Heart left ventricle (tissue), 16 donors: ENCODE results near the gene KLF9. TPM values are rescaled to one million over a fixed set of nuclear protein-coding genes. Genes with fewer than 3 reads are reported as not detected.
A peak's percentile ranks its signal among the peaks of the same experiment; 100 is the strongest.

Experiments
- ATAC-seq, 4 donors: fragments of 200-7000 bp; cut with Tn5 transposase; one replicate each; pipeline ENCODE4 v1.9.1; 2020 to 2022; ENCODE audit warnings: moderate library complexity in 4 of 4, mild to moderate bottlenecking in 3 of 4, moderate number of reproducible peaks in 1 of 4
- DNase-seq, 5 donors: peaks; one replicate each; pipeline ENCODE4 v3.0.0-alpha.2; 2020
- H3K27ac ChIP-seq, 12 donors: fragments of 200-600 bp; sonication (generic) in 4 of 12; one replicate each; pipeline versions ENCODE4 v1.5.0 to v1.8.0; 2016 to 2022; ENCODE audit warnings: mild to moderate bottlenecking in 2 of 12
- H3K27me3 ChIP-seq, 9 donors: fragments of 200-600 bp; sonication (generic) in 2 of 9; one replicate each; pipeline versions ENCODE4 v1.5.1 to v1.8.0; 2016 to 2022; ENCODE audit warnings: mild to moderate bottlenecking in 3 of 9
- H3K36me3 ChIP-seq, 9 donors: fragments of 200-600 bp; sonication (generic) in 2 of 9; one replicate each; pipeline versions ENCODE4 v1.5.0 to v1.8.0; 2018 to 2022; ENCODE audit warnings: mild to moderate bottlenecking in 2 of 9
- H3K4me1 ChIP-seq, 12 donors: fragments of 200-600 bp; sonication (generic) in 4 of 12; one replicate each; pipeline versions ENCODE4 v1.5.0 to v1.8.0; 2016 to 2022; ENCODE audit warnings: mild to moderate bottlenecking in 3 of 12
- H3K4me3 ChIP-seq, 12 donors: fragments of 200-600 bp; sonication (generic) in 4 of 12; one replicate each; pipeline versions ENCODE4 v1.5.0 to v1.8.0; 2017 to 2022; ENCODE audit warnings: mild to moderate bottlenecking in 9 of 12, moderate library complexity in 4 of 12
- H3K9me3 ChIP-seq, 12 donors: fragments of 200-600 bp; sonication (generic) in 4 of 12; one replicate each; pipeline versions ENCODE4 v1.5.0 to v1.8.0; 2016 to 2022; ENCODE audit warnings: mild to moderate bottlenecking in 1 of 12
- POLR2A ChIP-seq, 2 donors: fragments of 450-650 bp; IDR thresholded peaks; one replicate each; pipeline ENCODE4 v1.6.1; 2017; ENCODE audit warnings: antibody characterized with exemption in 2 of 2, mild to moderate bottlenecking in 2 of 2, moderate library complexity in 2 of 2
- WGBS, 4 donors: extraction: QIAGEN DNeasy Blood & Tissue Kit in 2 of 4; methylation state at CpG; one replicate each; pipeline versions ENCODE4 v1.1.5 to v1.1.7; 2013 to 2018; 5-methylcytosine and 5-hydroxymethylcytosine counted together
- intact Hi-C, 10 donors: fragments of 100-400 bp; cut with DNase I; formaldehyde crosslinking; loops; one replicate each; pipeline versions ENCODE4 v1.11.1 to v1.14.2; 2022
- polyA plus RNA-seq, 2 donors: library from polyadenylated mRNA; stranded (reverse); fragments of 200-250 nt; gene quantifications; one replicate each; pipeline ENCODE4 v1.2.3, GENCODE V29; 2013
- total RNA-seq, 9 donors: library from RNA; depleted of rRNA in 2 of 9; stranded (reverse); fragments of >200 nt in 2 of 9; fragmentation: NEBNext Ultra II Directional in 3 of 9; extraction: Animal tissue kit (Norgen Biotek cat#: 25700) in 3 of 9; gene quantifications; one replicate each; pipeline versions ENCODE4 v1.1.0 to v1.2.4, GENCODE V29; 2016 to 2023
- TF ChIP-seq, protein P1 (sequence below), 12 donors: fragments of 200-600 bp; sonication (generic) in 4 of 12; IDR thresholded peaks; one replicate each; pipeline versions ENCODE4 v1.5.0 to v1.8.0; 2018 to 2022; ENCODE audit warnings: antibody characterized with exemption in 12 of 12, mild to moderate bottlenecking in 5 of 12
- donor health status: ischemic (EF 13 %, LVEDD 7.1; RV severe dilation, severe dysfunction).
- donor health status: healthy with polysubstance abuse.
- donor health status: DM: no; HTN: yes; CAD: no.
- donor health status: DM: no; HTN: no; CAD: no.
- donor health status: ischemic (EF 25% LVEDD 6.9; RV normal size, moderate dysfunction).
- donor health status: ischemic (EF 25% LVEDD 5.7; RV mildly dilated, moderate dysfunction).
- donor health status: healthy.
- donor health status: DM: yes; HTN: yes; CAD: no.
- donor health status: ischemic (EF 35%, LVEDD 5.7; RV mildly dilated, moderate dysfunction).
- donor health status: nonischemic (EF 11% LVEDD 7.7; RV severe dilation, severe dysfunction).
- donor health status: DM: yes; HTN: yes; CAD: no.
- donor health status: PGD.
- donor health status: ischemic (EF 29% LVEDD 5.4; RV normal size, mild dysfunction).
- donor health status: nonischemic (EF 23%, LVEDD 6.1; RV moderate dilation, normal function).

Gene KLF9
- total and polyA plus RNA-seq, 11 donors, result 25.8 to 74.8 (median 46.0) TPM

GRCh38 chr9:70399141-70399540 lies 15.3 kb downstream of the KLF9 start:
- H3K4me1 ChIP-seq, result peaks cover 47 to 99% (median 94%) of the 10 kb centered on the region in 12 donors
- H3K4me3 ChIP-seq, result no peak overlapping the region
- H3K27me3 ChIP-seq, result no peaks in the 10 kb centered on the region
- no peak for TF ChIP-seq POLR2A (IDR thresholded peaks at IDR 0.05)
- TF ChIP-seq, protein P1, sequence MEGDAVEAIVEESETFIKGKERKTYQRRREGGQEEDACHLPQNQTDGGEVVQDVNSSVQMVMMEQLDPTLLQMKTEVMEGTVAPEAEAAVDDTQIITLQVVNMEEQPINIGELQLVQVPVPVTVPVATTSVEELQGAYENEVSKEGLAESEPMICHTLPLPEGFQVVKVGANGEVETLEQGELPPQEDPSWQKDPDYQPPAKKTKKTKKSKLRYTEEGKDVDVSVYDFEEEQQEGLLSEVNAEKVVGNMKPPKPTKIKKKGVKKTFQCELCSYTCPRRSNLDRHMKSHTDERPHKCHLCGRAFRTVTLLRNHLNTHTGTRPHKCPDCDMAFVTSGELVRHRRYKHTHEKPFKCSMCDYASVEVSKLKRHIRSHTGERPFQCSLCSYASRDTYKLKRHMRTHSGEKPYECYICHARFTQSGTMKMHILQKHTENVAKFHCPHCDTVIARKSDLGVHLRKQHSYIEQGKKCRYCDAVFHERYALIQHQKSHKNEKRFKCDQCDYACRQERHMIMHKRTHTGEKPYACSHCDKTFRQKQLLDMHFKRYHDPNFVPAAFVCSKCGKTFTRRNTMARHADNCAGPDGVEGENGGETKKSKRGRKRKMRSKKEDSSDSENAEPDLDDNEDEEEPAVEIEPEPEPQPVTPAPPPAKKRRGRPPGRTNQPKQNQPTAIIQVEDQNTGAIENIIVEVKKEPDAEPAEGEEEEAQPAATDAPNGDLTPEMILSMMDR (IDR thresholded peaks at IDR 0.05), result no peak
- no peak for ATAC-seq
- no peaks in the 10 kb centered on the region for H3K36me3 ChIP-seq
- intact Hi-C loops, result loop anchor here in 1 of 10 donors (10.0 kb wide), 1 partner anchor 54 kb away; no protein-coding TSS in a partner anchor
- DNase-seq, result no peak
- peak overlapping the region in 11 of 12 donors; percentile 11 to 72 (median 37) for H3K27ac ChIP-seq
- H3K9me3 ChIP-seq, result no peaks in the 10 kb centered on the region

GRCh38 chr9:70398145-70398556 lies 16.3 kb downstream of the KLF9 start:
- Histone ChIP-seq H3K4me1 (peaks cover 45 to 99% (median 93%) of the 10 kb centered on the region in 12 donors), H3K27ac (peak overlapping the region in 11 of 12 donors; percentile 6 to 72 (median 43)), H3K36me3 (no peaks in the 10 kb centered on the region), H3K9me3 (no peaks in the 10 kb centered on the region), H3K27me3 (no peaks in the 10 kb centered on the region), H3K4me3 (peak overlapping the region in 1 of 12 donors; percentile 6)
- TF ChIP-seq, protein P1 (IDR thresholded peaks at IDR 0.05), result no peak
- no peak for TF ChIP-seq POLR2A (IDR thresholded peaks at IDR 0.05)
- WGBS, 4 donors, result 13 to 18% (median 14%) methylated on average over 4 of the region's 4 CpGs
- intact Hi-C loops, result loop anchor here in 1 of 10 donors (10.0 kb wide), 1 partner anchor 53 kb away; no protein-coding TSS in a partner anchor
- ATAC-seq (peak; percentile 52 to 75 (median 66)), DNase-seq (no peak)

DNA sequence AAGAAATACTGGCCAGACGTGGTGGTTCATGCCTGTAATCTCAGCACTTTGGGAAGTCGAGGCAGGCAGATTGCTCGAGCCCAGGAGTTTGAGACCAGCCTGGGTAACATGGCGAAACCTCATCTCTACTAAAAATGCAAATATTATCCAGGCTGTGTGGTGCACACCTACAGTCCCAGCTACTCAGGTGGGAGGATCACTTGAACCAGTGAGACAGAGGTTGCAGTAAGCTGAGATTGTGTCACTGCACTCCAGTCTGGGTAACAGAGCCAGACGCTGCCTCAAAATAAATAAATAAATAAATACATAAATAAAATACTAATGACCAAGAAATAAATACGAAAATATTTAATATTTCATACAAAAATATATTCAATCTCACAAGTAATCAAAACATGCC lies 18.8 kb downstream of the KLF9 start:
- H3K27ac ChIP-seq, result peak overlapping the region in 1 of 12 donors; percentile 11
- intact Hi-C loops, result loop anchor here in 1 of 10 donors (2.0 to 10.0 kb wide), 2 partner anchors 15 to 51 kb away; no protein-coding TSS in a partner anchor
- DNase-seq, result no peak

GRCh38 chr9:70392850-70393249 lies 21.6 kb downstream of the KLF9 start:
- peaks cover 0 to 2% (median 0%) of the 10 kb centered on the region in 9 donors for H3K36me3 ChIP-seq
- H3K27me3 ChIP-seq, result no peaks in the 10 kb centered on the region
- ATAC-seq (peak in 3 of 4 donors; percentile 26 to 48 (median 40)), DNase-seq (no peak)
- peak overlapping the region in 11 of 12 donors; percentile 1 to 71 (median 47) for H3K27ac ChIP-seq
- no peak for TF ChIP-seq POLR2A (IDR thresholded peaks at IDR 0.05)
- TF ChIP-seq, protein P1 (IDR thresholded peaks at IDR 0.05), result no peak
- peak overlapping the region in 2 of 12 donors; percentile 4 to 9 for H3K4me3 ChIP-seq
- intact Hi-C loops, result loop anchor here in 5 of 10 donors (5.0 to 10.0 kb wide), 3 partner anchors 36 to 48 kb away; no protein-coding TSS in a partner anchor
- no peaks in the 10 kb centered on the region for H3K9me3 ChIP-seq
- WGBS, 4 donors, result 35 to 50% (median 47%) methylated on average over 3 of the region's 3 CpGs
- H3K4me1 ChIP-seq, result peaks cover 50 to 98% (median 83%) of the 10 kb centered on the region in 12 donors

More for the DNA sequence above, 18.8 kb downstream of the KLF9 start:
- H3K36me3 ChIP-seq, result no peaks in the 10 kb centered on the region
- H3K4me1 ChIP-seq, result peaks cover 60 to 99% (median 97%) of the 10 kb centered on the region in 12 donors
- no peak for ATAC-seq
- 65 to 73% (median 68%) methylated on average over 6 of the region's 6 CpGs for WGBS, 4 donors
- no peaks in the 10 kb centered on the region for H3K9me3 ChIP-seq
- H3K4me3 ChIP-seq, result no peak overlapping the region
- TF ChIP-seq, protein P1 (IDR thresholded peaks at IDR 0.05), result no peak
- TF ChIP-seq POLR2A (IDR thresholded peaks at IDR 0.05), result no peak
- H3K27me3 ChIP-seq, result no peaks in the 10 kb centered on the region
